Renal cortical epithelial cell (primary cell): ENCODE measurements around the gene SYTL3. TPM values are rescaled to one million over a fixed set of nuclear protein-coding genes. Genes with fewer than 3 reads are reported as not detected.
"Not testable (repeated sequence)": the region's sequence is repeated elsewhere in the genome, so short reads cannot be mapped to it uniquely, and the experiment has no call there.

ENCODE experiments used
- DNase-seq: peaks from one replicate; pipeline ENCODE4 v3.0.0-alpha.2; 2011; ENCODE audit warnings: low read depth
- total RNA-seq: library from RNA; depleted of rRNA; stranded (reverse); fragments of >200 nt; gene quantifications from 2 replicates; pipeline ENCODE4 v1.2.3, GENCODE V29; 2014

The SYTL3 gene
- total RNA-seq, 1 donor from 2014 or later: 10.3 TPM

- no peak for DNase-seq
These were observed 27.9 kb upstream of the SYTL3 start for GRCh38 chr6:158621694-158622544.

- no peak for DNase-seq
These were observed 27.2 kb upstream of the SYTL3 start for GRCh38 chr6:158622545-158623190.

GRCh38 chr6:158624684-158625682 is 24.9 kb upstream of the SYTL3 start:
- no peak for DNase-seq

GRCh38 chr6:158625881-158626305 is 24.0 kb upstream of the SYTL3 start:
- DNase-seq: no peak

- no peak for DNase-seq
These were observed 23.3 kb upstream of the SYTL3 start for GRCh38 chr6:158626360-158627167.

GRCh38 chr6:158627168-158627939 is 22.5 kb upstream of the SYTL3 start:
- no peak for DNase-seq

- no peak for DNase-seq
These were observed 22.0 kb upstream of the SYTL3 start for GRCh38 chr6:158627940-158628211.

- no peak for DNase-seq
These were observed 21.3 kb upstream of the SYTL3 start for GRCh38 chr6:158628542-158628941.

- no peak for DNase-seq
These were observed 20.3 kb upstream of the SYTL3 start for GRCh38 chr6:158629367-158630221.

GRCh38 chr6:158630938-158631616 is 18.8 kb upstream of the SYTL3 start:
- no peak for DNase-seq

- DNase-seq: peak; percentile 76
These were observed 17.9 kb upstream of the SYTL3 start for GRCh38 chr6:158631678-158632537.

GRCh38 chr6:158632538-158633119 is 17.2 kb upstream of the SYTL3 start:
- not testable (repeated sequence) for DNase-seq

GRCh38 chr6:158633127-158633526 is 16.7 kb upstream of the SYTL3 start:
- DNase-seq: no peak

GRCh38 chr6:158634695-158635426 is 15.0 kb upstream of the SYTL3 start:
- no peak for DNase-seq

- DNase-seq: no peak
These were observed 14.3 kb upstream of the SYTL3 start for GRCh38 chr6:158635427-158636073.

GRCh38 chr6:158636778-158637177 is 13.1 kb upstream of the SYTL3 start:
- DNase-seq: no peak
